SKM-1 (cell line): ENCODE results near the gene SOBP.
"Not testable (repeated sequence)": the region's sequence is repeated elsewhere in the genome, so short reads cannot be mapped to it uniquely, and the experiment has no call there.

Experiments used
- DNase-seq: peaks from one replicate; lab custom pipeline; 2025; ENCODE audit not compliant: unreplicated experiment; lab: John Stamatoyannopoulos, UW

SOBP gene

GRCh38 chr6:107520706-107521105, 30.8 kb downstream of the SOBP start:
- DNase-seq, result not testable (repeated sequence)

GRCh38 chr6:107523054-107523791, 33.3 kb downstream of the SOBP start:
- no peak for DNase-seq

DNA sequence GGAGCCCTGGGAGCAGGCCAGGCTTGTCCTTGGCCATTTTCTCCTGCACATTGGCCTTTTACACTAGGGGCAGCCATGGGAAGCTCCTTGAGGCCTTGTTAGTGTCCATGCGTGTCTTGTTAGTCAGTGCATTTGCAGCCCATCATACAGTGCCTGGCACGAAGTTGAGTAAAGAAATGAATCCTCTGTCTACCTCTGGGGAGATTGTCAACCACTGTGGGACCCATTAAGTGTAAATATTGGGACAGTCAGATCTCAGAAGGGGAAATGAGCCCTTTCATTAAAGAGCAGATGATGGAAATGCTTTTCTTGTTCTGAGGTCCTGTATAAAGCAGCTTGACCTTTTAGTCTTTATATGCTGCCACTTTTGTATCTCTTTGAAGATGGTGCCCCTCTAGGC, 33.9 kb downstream of the SOBP start:
- no peak for DNase-seq

GRCh38 chr6:107524626-107525025, 34.7 kb downstream of the SOBP start:
- DNase-seq, result no peak

DNA sequence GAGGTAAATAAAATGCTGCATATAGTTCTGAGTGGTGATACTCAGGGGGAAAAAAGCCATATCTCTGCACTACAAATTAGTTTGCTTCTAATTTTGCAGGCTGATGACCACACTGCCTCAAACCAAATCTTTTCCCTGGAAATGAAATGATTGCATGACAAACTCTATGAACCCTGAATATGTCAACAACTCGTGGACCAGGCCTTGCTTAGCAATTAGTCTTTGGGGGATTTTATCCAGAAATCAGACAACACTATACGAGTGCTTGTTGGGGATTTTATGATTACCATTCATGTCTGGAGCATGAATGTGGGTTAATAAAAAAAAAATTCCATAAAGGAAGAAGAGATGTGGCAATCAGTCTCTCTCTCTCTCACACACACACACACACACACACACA, 42.0 kb downstream of the SOBP start:
- DNase-seq, result no peak

DNA sequence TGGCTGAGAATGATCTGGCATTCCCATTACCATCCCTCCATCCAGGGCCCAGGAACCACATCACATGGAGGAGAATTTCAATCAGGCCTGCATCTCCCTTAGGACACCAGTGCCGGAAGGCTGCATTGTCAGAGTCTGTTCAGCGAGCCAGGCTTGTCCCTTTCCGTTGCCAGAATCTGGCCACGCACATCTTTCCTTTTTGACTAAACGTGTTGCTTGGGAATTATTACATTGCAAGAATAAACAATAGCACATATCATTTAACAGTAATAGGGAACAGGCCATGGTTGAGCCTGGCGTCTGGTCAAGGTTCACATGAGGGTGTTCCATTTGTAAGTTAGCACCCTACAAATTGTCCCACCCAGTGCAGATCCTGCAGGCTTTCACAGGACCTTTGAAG, 42.8 kb downstream of the SOBP start:
- no peak for DNase-seq

- no peak for DNase-seq
These were observed 43.6 kb downstream of the SOBP start for GRCh38 chr6:107533415-107534059.

DNA sequence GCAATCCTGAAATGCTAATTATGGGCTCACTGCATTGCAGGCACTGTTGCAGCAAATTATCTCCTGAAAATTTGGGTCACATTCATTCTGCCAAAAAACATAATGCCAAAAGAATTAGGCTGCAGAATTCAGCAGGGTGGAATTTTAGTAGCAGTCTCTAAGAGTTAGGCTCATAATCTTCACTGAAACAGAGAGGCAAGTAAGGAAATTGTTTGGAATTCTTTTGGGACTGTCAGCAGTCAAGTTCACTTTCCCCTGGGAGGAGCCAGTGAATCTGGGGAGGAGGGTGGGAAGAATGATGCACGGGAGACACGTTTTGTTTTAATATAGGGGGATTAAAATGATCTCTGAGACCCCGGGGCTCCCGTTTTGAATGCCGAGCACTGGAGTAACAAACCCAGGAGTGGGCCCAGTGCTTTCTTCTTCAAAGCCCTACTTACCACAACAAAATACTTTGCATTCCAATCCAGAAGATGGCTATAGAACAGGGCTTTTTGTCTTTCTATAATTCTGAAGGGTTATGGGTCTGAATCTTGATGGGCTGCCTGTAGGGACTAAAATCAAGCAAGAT, 44.7 kb downstream of the SOBP start:
- DNase-seq, result no peak

DNA sequence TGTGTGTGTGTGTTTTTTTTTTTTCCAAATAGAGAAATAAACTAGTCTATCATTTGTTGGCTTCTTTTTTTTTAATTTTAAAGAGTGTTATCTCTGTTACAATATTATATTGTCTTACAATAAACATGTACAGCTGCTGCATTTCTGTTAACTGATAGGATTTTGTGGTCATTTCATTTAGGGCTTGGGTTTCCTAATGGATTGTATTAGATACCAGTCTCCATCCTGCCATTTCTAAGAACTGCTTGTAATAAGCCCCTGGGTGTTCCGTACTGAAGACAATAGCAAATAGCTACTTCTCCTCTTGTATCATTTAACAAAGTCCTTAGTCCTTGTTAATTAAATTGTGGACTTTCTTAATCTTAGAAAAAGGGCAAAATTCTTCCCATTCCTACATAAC, 45.7 kb downstream of the SOBP start:
- no peak for DNase-seq

- DNase-seq, result no peak
These were observed 46.5 kb downstream of the SOBP start for GRCh38 chr6:107536180-107536961.

GRCh38 chr6:107537559-107537958, 47.6 kb downstream of the SOBP start:
- DNase-seq, result no peak

- no peak for DNase-seq
These were observed 49.0 kb downstream of the SOBP start for GRCh38 chr6:107538856-107539387.

GRCh38 chr6:107539409-107539808, 49.5 kb downstream of the SOBP start:
- DNase-seq, result no peak

GRCh38 chr6:107539849-107540464, 50.0 kb downstream of the SOBP start:
- DNase-seq, result no peak

GRCh38 chr6:107540465-107540857, 50.5 kb downstream of the SOBP start:
- no peak for DNase-seq

GRCh38 chr6:107542192-107542668, 52.3 kb downstream of the SOBP start:
- no peak for DNase-seq

GRCh38 chr6:107543088-107543487, 53.2 kb downstream of the SOBP start:
- no peak for DNase-seq

DNA sequence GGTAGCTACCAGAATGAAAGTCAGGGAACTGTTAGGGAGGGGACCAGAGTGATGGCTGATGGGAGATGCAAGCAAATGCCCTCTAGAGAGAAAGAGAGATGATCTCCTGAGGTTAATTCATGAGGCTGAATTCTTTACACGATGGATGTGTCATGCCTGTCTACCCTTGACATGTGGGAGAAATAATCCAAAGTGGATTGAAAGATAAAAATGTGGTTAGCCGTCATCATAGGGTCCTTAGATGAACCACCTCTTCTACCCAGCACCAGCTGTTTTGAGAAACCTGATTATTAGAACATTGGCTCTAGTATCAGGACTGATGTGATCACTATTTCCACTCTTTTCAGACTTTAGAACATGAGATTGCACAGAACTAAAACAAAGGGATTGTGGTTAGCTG, 53.6 kb downstream of the SOBP start:
- DNase-seq, result no peak

DNA sequence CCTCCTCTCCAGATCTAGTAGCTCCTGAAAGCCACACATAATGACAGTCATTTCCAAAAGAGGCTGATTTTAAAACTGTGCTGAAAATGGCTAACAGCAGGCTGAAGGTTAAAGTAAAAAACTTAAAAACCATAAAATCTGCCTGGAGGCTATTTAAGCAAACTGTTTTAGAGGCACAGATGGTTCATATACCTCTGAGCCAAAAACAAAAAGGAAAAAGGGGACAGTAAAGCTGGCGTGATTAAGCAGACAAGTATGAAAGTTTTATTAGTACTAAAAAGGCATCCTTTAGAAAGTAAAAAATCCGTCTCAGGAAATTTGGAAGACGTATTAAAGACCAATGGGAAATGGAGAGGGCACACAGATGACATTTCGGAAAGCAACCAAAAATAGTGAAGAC, 55.8 kb downstream of the SOBP start:
- DNase-seq, result no peak

GRCh38 chr6:107546691-107547450, 57.0 kb downstream of the SOBP start:
- no peak for DNase-seq
